ENCODE data around the gene CREBBP.

The CREBBP gene

GRCh38 chr16:3904875-3905274, 24.4 kb upstream of the CREBBP start:
- TF ChIP-seq TEAD4 (IDR thresholded peaks at IDR 0.05) (no peak), CEBPB (IDR thresholded peaks at IDR 0.05) (no peak), EGR1 (IDR thresholded peaks at IDR 0.05) (no peak), EP300 (IDR thresholded peaks at IDR 0.05; ENCODE audit: borderline replicate concordance) (no peak), ZBTB7A (IDR thresholded peaks at IDR 0.05; ENCODE audit: low read depth) (no peak), TAF1 (IDR thresholded peaks at IDR 0.05; ENCODE audit: low read depth) (no peak)

GRCh38 chr16:3890091-3890490, 9.6 kb upstream of the CREBBP start:
- no peak for TF ChIP-seq MAX (IDR thresholded peaks at IDR 0.05)
- no peak for TF ChIP-seq ZBTB7A (IDR thresholded peaks at IDR 0.05; ENCODE audit: low read depth)
- TF ChIP-seq TAF1 (IDR thresholded peaks at IDR 0.05; ENCODE audit: low read depth): no peak
- TF ChIP-seq RAD21 (IDR thresholded peaks at IDR 0.05; ENCODE audit: low read depth): no peak
- no peak for TF ChIP-seq CEBPB (IDR thresholded peaks at IDR 0.05)
- no peak for TF ChIP-seq FOXM1 (IDR thresholded peaks at IDR 0.05; ENCODE audit: borderline replicate concordance, low read depth)
- TF ChIP-seq NFIC (IDR thresholded peaks at IDR 0.05): no peak
- TF ChIP-seq EP300 (IDR thresholded peaks at IDR 0.05; ENCODE audit: borderline replicate concordance): no peak

- no peak for TF ChIP-seq NFIC (IDR thresholded peaks at IDR 0.05)
Measured at GRCh38 chr16:3889059-3889458, 8.5 kb upstream of the CREBBP start.

- no peak for TF ChIP-seq TAF1 (IDR thresholded peaks at IDR 0.05; ENCODE audit: low read depth)
- no peak for TF ChIP-seq MAX (IDR thresholded peaks at IDR 0.05)
- TF ChIP-seq TCF12 (IDR thresholded peaks at IDR 0.05; ENCODE audit: low read depth): no peak
- no peak for TF ChIP-seq FOXM1 (IDR thresholded peaks at IDR 0.05; ENCODE audit: borderline replicate concordance, low read depth)
- no peak for TF ChIP-seq REST (IDR thresholded peaks at IDR 0.05; ENCODE audit: low read depth)
- TF ChIP-seq YY1 (IDR thresholded peaks at IDR 0.05; ENCODE audit: low read depth): no peak
- TF ChIP-seq EGR1 (IDR thresholded peaks at IDR 0.05): no peak
- TF ChIP-seq EP300 (IDR thresholded peaks at IDR 0.05; ENCODE audit: borderline replicate concordance): no peak
- TF ChIP-seq USF1 (IDR thresholded peaks at IDR 0.05): no peak
- no peak for TF ChIP-seq CREB1 (IDR thresholded peaks at IDR 0.05; ENCODE audit: low read depth)
- no peak for TF ChIP-seq RAD21 (IDR thresholded peaks at IDR 0.05; ENCODE audit: low read depth)
- no peak for TF ChIP-seq ZBTB7A (IDR thresholded peaks at IDR 0.05; ENCODE audit: low read depth)
Measured at GRCh38 chr16:3884398-3884797, 3.9 kb upstream of the CREBBP start.

- TF ChIP-seq CEBPB (IDR thresholded peaks at IDR 0.05): no peak
- no peak for TF ChIP-seq MAX (IDR thresholded peaks at IDR 0.05)
- no peak for TF ChIP-seq ZBTB7A (IDR thresholded peaks at IDR 0.05; ENCODE audit: low read depth)
- TF ChIP-seq NFIC (IDR thresholded peaks at IDR 0.05): no peak
- no peak for TF ChIP-seq YY1 (IDR thresholded peaks at IDR 0.05; ENCODE audit: low read depth)
- TF ChIP-seq TEAD4 (IDR thresholded peaks at IDR 0.05): no peak
- no peak for TF ChIP-seq TCF12 (IDR thresholded peaks at IDR 0.05; ENCODE audit: low read depth)
- no peak for TF ChIP-seq EP300 (IDR thresholded peaks at IDR 0.05; ENCODE audit: borderline replicate concordance)
- no peak for TF ChIP-seq REST (IDR thresholded peaks at IDR 0.05; ENCODE audit: low read depth)
- no peak for TF ChIP-seq TAF1 (IDR thresholded peaks at IDR 0.05; ENCODE audit: low read depth)
- TF ChIP-seq CREB1 (IDR thresholded peaks at IDR 0.05; ENCODE audit: low read depth): no peak
- TF ChIP-seq EGR1 (IDR thresholded peaks at IDR 0.05): no peak
- TF ChIP-seq FOXM1 (IDR thresholded peaks at IDR 0.05; ENCODE audit: borderline replicate concordance, low read depth): no peak
- TF ChIP-seq USF1 (IDR thresholded peaks at IDR 0.05): no peak
Measured at GRCh38 chr16:3882531-3882930, 2.0 kb upstream of the CREBBP start.

GRCh38 chr16:3881499-3881990, 1.0 kb upstream of the CREBBP start:
- TF ChIP-seq CREB1 (IDR thresholded peaks at IDR 0.05; ENCODE audit: low read depth) (no peak), USF1 (IDR thresholded peaks at IDR 0.05) (no peak)

Measured in Ishikawa (cell line).